Medulla oblongata (tissue), 1 donor: Measurements from ENCODE around the gene CCR5AS.
"Not testable (repeated sequence)": the region's sequence is repeated elsewhere in the genome, so short reads cannot be mapped to it uniquely, and the experiment has no call there.

Experiments
- DNase-seq: peaks from one replicate; pipeline ENCODE4 v3.0.0-alpha.2; 2015; ENCODE audit errors: extremely low spot score

Gene CCR5AS

DNA sequence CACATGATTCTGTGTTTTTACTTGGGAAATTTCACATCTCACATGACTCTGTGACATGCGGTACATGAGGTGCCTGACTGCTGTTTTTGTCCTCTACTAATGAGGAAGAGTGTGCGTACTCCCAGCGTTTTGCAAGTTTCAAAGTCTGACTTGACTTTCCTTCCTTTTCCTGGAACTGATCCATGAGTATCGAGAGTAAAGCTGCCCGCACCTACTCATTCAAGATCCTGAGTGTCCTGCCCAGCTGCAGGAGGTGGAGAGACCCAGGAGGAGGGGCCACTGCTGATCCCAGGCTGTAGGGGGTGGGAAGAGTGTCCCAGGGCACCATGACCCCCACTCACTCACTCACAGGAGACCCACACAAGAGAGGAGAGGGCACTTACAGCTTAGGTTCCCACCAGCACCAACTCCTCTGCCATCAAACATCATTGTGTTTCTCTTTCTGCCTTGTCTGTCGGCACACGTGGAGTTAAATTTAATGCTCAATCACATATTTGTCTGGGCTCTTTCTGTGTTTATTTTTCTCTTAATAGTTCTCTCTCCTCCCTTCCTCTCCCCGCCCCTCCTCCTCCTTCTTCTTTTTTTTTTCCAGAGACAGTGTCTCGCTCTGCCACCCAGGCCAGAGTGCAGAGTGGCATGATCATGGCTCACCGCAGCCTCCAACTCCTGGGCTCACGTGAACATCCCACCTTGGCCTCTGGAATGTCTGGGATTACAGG lies 1.4 kb downstream of the CCR5AS start:
- DNase-seq: peak; percentile 72

DNA sequence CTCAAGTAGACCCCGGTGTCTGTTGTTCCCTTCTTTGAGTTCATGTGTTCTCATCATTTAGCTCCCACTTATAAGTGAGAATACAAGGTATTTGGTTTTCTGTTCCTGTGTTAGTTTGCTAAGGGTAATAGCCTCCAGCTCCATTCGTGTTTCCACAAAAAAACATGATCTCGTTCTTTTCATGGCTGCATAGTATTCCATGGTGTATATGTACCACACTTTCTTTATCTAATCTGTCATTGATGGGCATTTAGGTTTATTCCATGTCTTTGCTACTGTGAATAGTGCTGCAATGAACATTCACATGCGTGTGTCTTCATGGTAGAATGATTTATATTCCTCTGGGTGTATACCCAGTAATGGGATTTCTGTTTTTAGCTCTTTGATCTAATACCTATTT lies 4.0 kb downstream of the CCR5AS start:
- not testable (repeated sequence) for DNase-seq

GRCh38 chr3:46401579-46401978 lies 5.3 kb downstream of the CCR5AS start:
- no peak for DNase-seq

DNA sequence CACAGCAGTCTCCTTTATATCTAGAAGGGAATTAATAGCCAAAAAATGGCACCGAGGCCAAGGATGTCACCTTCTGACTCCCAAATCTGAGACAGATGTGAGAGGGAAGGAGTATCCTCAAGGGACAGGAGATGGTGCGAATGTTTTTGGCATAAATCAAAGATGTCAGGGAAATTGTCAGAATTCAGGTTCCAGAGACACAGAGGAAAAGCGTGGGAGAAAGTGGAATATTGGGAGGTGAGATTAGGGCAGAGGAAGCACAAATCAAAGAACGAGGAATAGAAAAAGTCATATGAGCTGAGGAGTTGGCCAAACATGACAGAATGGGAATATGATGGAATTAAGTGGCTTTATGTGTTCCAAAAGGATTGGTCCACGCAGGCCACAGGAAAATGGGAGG lies 6.0 kb downstream of the CCR5AS start:
- no peak for DNase-seq

DNA sequence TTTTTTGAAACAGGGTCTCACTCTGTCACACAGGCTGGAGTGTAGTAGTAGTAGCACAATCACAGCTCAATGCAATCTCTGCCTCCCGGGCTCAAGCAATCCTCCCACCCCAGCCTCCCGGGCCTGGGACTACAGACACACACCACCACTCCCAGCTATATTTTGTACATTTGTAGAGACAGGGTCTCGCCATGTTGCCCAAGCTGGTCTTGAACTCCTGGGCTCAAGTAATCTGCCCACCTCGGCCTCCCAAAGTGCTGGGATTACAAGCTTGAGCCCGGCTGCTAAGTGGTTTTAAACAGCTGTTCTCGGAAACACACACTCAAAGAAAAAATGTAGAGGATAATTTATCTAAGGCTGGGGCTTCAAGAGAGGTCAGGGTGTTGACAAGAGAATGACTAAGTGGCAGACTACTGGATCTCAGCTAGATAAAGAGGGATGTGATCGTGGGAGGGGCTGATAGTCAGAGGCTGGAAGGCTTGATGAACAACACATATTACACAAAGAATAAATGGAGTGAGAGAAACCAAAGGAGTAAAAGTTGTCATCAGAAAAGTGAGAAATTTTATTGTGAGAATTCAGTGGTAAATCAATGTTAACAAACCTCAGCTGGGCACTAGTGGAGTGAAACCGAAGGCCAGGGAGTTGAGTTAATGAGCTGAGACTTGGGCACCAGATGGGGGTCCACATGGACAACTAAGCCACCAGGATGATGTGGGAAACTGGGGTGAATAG lies 6.7 kb downstream of the CCR5AS start:
- DNase-seq: no peak

- DNase-seq: no peak
Observed at GRCh38 chr3:46399557-46399956, 7.3 kb downstream of the CCR5AS start.

GRCh38 chr3:46399098-46399497 lies 7.8 kb downstream of the CCR5AS start:
- DNase-seq: no peak

GRCh38 chr3:46398186-46398955 lies 8.5 kb downstream of the CCR5AS start:
- no peak for DNase-seq

DNA sequence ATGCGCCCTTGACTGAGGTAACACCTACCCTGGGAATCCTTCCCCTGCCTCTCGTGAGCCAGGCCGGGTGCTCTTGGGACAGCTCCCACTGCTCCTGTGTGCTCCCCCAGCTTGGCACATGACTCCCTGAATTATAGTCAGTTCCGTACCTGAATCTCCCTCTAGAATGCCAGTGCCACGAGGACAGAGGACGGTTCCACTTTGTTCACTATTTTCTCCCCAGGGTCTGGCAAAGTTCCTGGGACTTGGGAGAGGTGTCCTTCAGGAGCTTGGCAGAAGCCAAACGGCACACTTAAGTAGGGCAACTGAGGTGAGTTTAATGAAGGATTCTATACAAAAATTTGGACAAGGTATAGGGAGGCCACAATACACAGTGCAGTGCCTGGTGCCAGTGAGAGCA lies 9.8 kb downstream of the CCR5AS start:
- no peak for DNase-seq

GRCh38 chr3:46395766-46396530 lies 10.9 kb downstream of the CCR5AS start:
- DNase-seq: no peak

DNA sequence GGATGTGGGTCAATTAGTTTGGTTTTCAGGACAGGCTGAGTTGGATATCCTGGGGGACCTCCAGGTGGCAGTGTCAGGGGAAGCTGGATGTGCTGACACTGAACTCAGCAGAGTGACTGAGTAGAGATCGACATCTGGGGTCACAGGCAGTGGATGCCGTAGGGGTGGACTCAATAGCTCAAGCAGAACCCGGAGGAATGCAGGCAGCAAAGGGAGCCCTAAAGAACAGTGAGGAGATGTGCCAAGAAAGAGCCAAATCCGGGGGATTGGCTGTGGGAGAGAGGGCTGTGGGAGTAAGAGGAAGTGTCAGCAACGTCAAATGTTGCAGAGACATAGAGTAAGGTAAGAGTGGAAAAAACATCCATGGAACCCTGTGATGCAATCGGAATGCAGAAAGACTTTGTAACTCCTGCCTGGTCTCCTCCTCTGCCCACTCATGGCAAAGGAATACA lies 11.6 kb downstream of the CCR5AS start:
- no peak for DNase-seq

DNA sequence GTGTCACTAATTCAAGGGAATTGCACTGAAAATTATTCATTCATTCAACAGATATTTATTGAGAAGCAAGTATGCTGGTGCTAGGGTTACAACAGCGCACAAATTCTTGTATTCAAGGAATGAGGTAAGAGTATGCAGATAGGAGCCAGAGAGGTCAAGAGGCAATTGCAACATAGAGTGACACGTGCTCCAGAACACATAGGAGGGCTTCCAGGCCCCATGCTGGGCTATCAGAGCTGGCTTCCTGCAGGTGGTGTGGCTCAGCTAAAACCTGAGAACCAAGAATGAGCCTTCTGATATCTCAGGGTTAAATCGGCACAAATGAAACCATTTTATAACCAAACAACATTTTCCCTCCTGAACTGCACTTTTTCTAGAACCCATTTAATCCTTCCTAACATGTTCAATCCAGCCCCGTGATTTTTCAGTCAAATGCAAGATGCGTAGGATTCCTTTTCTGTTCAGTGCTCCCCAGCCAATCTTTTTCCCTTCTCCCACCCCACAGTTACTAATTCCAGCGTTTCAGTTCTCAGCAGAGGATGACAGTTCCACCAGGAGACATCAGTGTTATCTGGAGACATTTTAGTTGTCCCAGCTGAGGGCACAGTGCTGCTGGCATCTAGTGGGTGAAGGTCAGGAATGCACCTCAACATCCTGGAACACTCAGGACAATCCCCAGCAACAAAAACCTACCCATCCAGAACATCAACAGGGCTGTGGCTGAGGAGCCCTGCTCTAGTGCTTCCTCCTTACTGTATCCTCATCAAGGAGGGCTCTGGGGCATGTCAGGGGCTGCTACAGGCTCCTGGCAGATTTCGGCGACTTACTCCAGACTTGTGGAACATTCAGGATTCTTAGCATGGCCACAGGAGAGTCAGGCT lies 13.1 kb downstream of the CCR5AS start:
- no peak for DNase-seq

DNA sequence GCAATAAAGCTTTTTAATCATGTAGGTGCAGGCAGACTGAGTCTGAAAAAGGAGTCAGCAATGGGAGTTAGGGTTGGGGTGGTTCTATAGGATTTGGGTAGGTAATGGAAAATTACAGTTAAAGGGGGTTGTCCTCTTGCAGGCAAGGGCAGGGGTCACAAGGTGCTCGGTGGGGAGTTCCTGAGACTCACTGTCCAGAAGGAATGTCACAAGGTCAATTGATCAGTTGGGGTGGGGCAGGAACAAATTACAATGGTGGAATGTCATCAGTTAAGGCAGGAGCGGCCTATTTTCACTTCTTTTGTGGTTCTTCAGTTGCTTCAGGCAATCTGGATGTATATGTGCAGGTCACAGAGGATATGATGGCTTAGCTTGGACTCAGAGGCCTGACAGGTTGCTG lies 13.9 kb downstream of the CCR5AS start:
- no peak for DNase-seq

DNA sequence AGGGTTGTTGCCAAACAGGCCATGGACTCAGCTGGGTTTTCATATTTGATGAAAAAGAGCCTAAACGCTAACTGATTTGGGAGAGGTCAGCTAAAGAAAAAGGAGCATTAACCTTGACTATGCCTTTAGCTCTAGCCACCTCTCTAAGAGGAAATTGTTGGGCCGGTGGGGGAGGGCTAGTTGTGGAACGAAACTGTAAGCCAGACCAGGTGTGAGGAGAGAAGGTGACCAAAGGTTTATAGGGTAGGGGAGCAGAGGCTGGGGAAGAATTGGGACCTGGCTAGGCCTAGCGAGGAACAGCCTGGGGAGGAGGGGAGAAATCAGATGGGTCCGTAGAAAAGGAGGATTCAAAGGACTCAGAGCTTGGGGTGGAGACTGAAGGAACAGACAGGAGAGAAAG lies 15.3 kb downstream of the CCR5AS start:
- DNase-seq: not testable (repeated sequence)

DNA sequence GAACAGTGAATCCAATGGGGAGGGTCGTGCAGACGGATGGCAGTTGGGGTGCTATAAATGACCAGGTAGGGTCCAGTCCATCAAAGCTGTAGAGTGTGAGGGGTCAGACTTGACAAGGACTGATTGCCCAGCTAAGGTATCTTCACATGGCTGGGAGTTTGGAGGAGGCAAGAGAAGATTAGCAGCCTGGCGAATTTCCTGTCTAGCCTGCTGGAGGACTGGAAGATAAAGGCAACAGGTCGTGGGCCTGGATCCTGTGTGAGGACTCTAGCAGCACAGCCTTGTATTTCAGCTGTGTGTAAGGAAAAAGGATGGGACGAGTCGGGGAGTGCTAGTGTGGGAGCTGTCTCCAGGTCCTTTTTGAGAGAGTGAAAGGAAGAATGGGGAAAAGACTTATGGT lies 17.6 kb downstream of the CCR5AS start:
- DNase-seq: no peak

DNA sequence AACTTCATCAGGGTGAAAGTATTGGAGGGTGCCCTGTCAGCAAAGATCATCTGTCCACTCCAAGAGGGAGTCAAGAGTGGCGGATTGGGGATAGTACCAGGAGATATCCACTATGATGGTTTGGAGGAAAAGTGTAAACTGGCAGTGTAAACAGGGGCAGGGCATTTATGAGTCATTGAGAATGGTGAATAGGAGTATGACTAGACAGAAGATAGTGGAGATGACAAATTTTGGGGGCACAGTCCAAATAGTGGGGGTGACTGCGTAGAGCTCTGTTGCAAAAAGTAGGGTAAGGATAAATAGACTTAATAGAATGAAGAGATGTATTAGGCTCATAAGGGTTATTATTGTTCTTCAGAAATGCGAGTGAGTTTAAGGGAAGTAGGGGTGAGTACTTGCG lies 18.0 kb downstream of the CCR5AS start:
- DNase-seq: not testable (repeated sequence)

- DNase-seq: peak; percentile 74
Observed at GRCh38 chr3:46386205-46386604, 20.7 kb downstream of the CCR5AS start.

GRCh38 chr3:46383951-46384330 lies 22.9 kb downstream of the CCR5AS start:
- DNase-seq: no peak

DNA sequence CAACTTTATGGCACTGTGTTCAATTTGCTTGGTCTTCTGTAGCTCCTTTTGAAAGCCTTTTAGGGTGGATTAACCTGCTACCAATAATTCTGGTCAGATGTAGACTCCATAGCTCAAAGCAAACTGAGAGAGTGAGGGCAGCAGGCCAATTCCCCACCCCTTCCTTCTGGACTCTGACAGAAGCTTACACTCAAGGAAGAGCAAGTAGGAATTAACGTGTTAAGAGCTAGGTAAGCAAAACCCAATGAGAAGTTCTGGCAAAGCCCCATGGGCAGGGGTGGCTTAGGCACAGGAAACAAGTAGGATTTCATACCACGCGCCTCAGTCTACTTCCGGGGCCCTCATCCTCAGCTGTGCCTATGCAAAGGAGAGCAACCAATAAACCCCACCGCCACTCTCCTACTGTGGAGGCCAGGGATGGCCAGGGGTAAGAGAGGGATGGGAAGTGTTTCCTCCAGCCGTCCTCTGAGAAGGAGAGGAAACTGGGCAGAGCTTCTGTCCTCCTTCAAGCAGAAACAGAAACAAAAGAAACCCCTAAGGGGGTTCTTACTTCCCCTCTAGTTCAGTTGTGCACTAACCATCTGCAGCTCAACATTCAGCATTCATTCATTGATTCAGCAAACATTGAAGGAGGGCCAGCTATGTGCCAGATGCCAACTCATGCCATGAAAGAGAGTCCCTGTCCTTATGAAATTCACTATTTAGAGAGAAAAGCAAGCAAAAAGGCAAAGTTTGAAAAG lies 23.5 kb downstream of the CCR5AS start:
- DNase-seq: peak; percentile 37

DNA sequence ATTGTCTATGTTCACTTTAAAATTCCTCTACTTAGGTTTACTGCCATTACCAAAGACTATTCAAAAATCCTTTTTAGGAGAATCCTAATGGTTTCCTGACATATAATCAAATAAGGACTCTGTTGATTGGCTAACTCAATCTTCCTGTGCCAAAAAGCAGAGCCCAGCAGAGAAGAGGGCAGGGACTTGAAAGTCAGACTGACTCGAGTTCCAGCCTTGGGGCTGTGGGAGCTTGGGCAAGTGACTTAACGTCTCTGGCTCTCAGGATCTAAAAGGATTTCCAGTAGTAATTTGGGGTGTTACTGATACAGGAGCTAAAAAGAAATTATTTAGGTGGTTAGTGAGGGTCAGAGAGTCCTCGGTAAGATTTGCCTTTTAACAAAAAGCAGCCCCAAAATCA lies 25.2 kb downstream of the CCR5AS start:
- DNase-seq: no peak
